ENCODE measurements around the gene PRELP.
A peak's percentile ranks its signal among the peaks of the same experiment; 100 is the strongest.

The PRELP gene

DNA sequence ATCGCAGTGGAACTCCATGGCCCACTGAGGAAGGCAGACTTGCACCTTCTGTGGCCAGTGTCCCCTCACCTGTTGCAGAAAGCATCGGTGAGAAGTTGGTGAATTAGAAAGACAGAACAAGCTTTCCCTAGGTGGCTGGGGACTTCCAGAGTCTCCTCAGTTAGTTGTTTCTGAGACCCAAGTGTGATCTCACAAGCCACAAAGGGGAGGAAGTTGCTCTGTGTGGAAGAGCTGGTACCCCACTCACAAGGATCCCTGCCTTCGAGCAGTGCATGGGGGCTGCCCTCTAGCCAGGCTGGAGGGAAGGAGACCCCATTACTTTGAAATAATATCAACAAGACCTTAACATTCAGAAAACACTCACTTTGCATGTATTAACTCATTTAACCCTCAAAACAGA lies 2.1 kb downstream of the PRELP start:
- no peak for DNase-seq (ENCODE audit: low read depth in 2 of 2)

DNA sequence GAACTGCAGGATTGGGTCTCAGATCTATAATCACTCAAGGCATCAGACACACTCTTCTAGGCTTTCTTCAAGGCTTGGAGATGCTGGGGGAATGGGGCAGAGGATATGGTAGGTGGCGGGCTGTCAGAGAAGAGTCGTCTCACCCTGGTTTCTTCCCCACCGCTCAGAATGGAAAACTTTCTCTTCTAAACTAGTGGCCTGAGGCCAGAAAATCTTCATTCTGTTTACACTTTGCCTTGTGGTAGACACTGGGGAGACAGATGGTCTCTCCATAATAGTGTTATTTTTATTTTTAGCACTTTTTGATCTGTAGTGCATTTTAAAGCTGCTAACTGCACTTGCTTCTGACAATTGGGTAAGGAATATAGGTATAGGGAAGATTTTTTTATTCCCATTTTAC lies 2.6 kb downstream of the PRELP start:
- no peak for DNase-seq (ENCODE audit: low read depth in 2 of 2)

- no peak for DNase-seq (ENCODE audit: low read depth in 2 of 2)
Measured at GRCh38 chr1:203478986-203479385, 3.4 kb downstream of the PRELP start.

GRCh38 chr1:203479646-203480045 lies 4.0 kb downstream of the PRELP start:
- DNase-seq (ENCODE audit: low read depth in 2 of 2) = no peak

GRCh38 chr1:203480084-203480483 lies 4.5 kb downstream of the PRELP start:
- peak in 1 of 2 experiments; percentile 43 for DNase-seq (ENCODE audit: low read depth in 2 of 2)

DNA sequence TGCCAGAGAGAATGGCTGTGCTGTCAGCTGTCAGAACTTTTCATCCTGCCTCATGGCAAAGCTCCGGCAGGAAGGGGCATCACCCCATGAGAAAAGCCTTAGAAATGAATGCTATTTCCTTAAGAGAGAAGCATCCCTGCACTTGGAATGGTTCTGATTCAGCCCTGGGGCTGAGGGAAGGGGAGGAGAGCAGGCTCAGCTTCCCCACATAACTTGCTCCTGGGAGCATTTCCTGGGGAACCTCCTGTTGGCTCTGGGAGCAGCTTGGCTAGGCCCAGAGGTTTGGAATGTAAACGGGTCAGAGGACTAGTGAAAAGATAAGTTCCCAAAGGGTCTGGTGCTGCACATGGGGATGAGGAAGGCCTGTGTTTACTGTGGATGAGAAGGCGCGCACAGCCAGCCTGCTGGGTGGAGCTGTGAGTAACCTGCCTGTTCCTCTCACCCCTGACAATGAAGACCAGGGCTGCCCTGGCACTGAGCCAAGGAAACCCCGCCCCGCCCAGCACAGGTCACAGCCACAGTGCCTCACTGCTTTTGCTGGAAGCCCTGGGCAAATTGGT lies 5.0 kb downstream of the PRELP start:
- peak; percentile 85 to 87 for DNase-seq (ENCODE audit: low read depth in 2 of 2)

GRCh38 chr1:203481196-203481595 lies 5.6 kb downstream of the PRELP start:
- no peak for DNase-seq (ENCODE audit: low read depth in 2 of 2)

- DNase-seq (ENCODE audit: low read depth in 2 of 2) = no peak
Measured at GRCh38 chr1:203486618-203487370, 11.2 kb downstream of the PRELP start.

DNA sequence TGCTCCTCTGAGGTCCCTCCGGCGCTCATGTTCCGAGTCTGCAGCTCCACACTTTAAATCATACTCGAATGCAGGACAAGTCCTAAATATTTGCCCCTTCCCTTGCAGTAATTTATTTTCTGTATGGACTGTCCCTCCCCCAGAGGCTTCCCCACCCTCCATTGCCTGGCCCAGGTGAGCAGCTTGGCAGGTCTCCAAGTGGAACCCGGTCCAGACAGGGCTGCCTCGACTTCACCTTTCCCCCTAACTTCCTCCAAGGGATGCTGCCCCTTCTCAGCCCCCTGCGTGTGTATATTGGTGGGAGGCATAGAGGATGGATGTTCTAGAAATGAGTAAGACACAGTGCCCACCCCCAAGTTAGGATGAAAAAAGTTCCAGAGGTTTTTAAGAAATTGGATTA lies 12.9 kb downstream of the PRELP start:
- DNase-seq (ENCODE audit: low read depth in 2 of 2) = no peak

- DNase-seq (ENCODE audit: low read depth in 2 of 2) = no peak
Measured at GRCh38 chr1:203490607-203491006, 15.0 kb downstream of the PRELP start.

DNA sequence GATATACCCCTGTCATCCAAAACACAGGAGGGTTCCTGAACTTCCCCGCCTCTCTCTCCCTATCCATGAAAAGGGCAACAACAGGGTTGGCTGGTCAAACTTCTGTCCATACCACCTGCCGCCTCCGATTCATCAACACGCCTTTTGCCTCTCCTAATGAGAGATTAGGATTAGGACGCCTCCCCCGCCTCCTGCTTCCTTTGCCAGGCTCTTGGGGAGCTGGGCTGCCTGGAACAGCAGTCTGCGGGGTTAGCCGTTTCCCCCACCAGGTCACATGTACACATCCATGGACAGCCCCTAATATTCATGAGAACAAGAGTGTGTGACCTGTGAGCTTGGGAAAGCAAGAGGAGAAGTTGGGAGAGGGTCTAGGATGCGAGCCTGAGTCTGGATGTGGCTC lies 16.1 kb downstream of the PRELP start:
- DNase-seq (ENCODE audit: low read depth in 2 of 2) = no peak

GRCh38 chr1:203492082-203492747 lies 16.6 kb downstream of the PRELP start:
- DNase-seq (ENCODE audit: low read depth in 2 of 2) = no peak

- DNase-seq (ENCODE audit: low read depth in 2 of 2) = no peak
Measured at GRCh38 chr1:203492748-203493130, 17.1 kb downstream of the PRELP start.

- no peak for DNase-seq (ENCODE audit: low read depth in 2 of 2)
Measured at GRCh38 chr1:203493901-203494300, 18.3 kb downstream of the PRELP start, which contains the start of gene OPTC. Gene OPTC, plus strand, starts transcription at chr1:203494153. Its CDS starts 1,853 bp downstream, at chr1:203496006.

DNA sequence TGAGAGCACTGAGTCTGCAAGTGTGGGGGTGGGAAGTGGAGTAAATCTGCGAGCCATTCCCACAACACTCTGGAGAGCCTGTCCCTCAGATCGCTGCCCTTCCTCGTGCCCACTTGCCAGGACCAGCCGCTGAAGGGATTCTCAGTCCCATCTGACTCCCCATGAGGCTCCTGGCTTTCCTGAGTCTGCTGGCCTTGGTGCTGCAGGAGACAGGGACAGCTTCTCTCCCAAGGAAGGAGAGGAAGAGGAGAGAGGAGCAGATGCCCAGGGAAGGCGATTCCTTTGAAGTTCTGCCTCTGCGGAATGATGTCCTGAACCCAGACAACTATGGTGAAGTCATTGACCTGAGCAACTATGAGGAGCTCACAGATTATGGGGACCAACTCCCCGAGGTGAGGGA lies 20.2 kb downstream of the PRELP start:
- DNase-seq (ENCODE audit: low read depth in 2 of 2) = no peak

GRCh38 chr1:203497269-203497777 lies 21.7 kb downstream of the PRELP start:
- no peak for DNase-seq (ENCODE audit: low read depth in 2 of 2)

DNA sequence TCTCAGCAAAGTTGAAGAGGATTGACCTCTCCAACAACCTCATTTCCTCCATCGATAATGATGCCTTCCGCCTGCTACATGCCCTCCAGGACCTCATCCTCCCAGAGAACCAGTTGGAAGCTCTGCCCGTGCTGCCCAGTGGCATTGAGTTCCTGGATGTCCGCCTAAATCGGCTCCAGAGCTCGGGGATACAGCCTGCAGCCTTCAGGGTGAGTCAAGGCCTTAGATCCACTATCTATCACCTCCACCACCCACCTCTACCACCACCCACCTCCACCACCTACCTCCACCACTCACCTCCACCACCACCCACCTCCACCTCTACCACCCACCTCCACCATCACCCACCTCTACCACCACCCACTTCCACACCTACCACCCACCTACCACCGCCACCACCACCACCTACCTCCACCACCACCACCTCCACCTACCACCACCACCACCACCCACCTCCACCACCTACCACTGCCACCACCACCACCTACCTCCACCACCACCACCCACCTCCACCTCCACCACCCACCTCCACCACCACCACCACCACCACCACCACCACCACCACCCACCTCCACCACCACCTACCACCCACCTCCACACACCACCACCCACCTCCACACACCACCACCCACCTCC lies 24.2 kb downstream of the PRELP start:
- DNase-seq (ENCODE audit: low read depth in 2 of 2) = no peak

DNA sequence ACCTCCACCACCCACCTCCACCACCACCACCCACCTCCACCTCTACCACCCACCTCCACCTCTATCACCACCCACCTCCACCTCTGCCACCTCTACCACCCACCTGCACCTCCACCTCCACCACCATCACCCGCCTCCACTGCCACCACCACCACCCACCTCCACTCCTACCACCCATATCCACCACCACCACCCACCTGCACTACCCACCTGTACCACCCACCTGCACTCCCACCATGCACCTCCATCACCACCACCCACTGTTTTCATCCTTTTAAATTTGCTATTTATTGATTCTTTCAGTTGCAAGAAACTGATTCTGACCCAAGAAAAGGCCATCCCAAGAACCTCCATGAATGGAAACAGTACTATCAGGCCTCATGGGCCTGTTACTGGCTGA lies 24.7 kb downstream of the PRELP start:
- DNase-seq (ENCODE audit: low read depth in 2 of 2) = no peak

DNA sequence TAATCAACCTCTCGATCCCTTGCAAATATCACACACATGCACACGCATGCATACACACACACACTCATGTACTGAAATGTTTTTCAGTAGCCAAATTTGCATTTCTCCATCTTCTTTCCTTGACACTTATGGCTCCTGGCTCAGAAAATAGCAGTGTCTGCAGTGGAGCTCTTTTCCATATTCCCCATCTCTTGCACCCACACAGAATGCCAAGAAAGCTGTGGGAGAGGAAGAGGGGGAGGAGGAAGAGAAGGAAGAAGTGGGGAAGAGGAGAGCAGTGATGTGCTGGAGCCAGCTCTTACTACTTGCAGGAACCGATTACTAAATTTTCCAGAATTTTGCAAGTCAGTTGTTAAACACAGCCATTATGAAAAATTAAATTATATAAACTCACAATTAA lies 28.2 kb downstream of the PRELP start:
- no peak for DNase-seq (ENCODE audit: low read depth in 2 of 2)

DNA sequence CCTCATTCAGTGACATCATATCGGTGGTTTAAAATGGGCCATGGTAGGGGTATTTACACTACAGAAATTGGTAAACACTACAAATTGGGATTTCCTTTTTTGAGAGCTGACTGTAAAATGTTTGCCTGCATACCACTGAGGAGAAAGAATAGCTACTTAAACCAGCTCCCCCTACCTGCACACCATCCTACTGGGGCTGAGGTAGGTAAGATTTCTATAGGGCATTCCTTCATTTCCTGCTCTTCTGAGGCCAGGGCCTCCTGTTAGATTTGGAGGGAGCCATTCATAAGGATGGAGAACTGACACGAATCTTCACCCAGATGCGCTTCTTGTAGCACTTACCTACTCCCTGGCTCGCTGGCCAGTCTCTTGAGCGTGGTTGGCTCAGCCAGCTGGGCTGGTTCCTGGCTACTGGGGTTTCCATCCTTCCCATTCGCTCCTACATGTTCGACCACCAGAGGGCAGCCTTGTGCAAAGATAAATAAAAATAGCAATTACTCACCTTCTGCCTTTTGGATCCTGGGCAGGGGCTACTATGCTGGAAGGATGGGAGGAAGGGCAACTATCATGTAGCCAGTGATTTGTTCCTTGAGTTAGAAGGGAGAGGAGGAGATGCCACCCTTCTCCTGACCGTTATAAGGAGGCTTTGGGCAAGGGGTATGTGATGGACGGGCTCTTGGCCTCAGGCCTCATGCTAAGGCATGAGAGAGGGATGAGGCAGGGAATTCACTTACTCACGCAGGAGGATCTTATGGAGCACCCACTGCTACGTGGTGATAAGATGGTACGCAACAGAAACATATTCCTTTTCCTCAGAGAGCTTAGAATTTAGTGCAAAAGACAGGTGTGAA lies 29.0 kb downstream of the PRELP start:
- peak; percentile 46 to 58 for DNase-seq (ENCODE audit: low read depth in 2 of 2)

DNA sequence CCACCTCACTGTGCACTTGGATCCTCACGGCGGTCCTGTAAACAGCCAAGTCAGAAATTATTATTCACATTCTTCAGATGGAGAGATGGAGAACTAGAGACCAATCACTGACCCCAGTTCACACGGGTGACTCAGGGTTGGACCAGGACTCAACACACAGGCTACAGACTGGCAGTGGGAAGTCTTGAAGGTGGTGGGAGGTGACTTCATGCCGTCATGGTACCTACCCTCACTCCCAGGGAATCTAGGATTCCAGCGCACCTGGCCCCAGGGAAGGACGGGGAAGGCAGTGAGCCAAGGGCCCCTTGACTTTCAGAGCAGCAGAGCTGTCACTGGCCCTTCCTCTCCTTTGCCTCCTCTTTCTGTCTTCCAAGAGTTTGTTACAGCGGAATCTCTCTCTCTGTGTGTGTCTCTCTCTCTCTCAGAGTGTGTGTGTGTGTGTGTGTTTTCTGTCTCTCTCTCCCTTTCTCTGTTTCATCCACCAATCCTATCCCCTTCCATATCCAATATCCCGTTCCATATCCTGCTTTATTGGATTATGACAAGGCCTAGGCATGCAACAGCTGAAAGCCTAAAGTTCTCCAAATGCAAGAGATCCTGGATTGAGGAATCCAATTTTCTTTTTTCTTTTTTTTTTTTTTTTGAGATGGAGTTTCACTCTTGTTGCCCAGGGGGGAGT lies 30.1 kb downstream of the PRELP start:
- no peak for DNase-seq (ENCODE audit: low read depth in 2 of 2)

Data from fibroblast of skin of left quadriceps (primary cell).